NOMO-1 (cell line): ENCODE measurements around the gene LPCAT1.

Experiments
- DNase-seq, 2 experiments: peaks; one replicate each; lab custom pipeline; 2025; ENCODE audit not compliant: unreplicated experiment in 2 of 2; lab: John Stamatoyannopoulos, UW

LPCAT1 gene

GRCh38 chr5:1555011-1555807 lies 31.4 kb upstream of the LPCAT1 start:
- no peak for DNase-seq

GRCh38 chr5:1554410-1554967 lies 30.7 kb upstream of the LPCAT1 start:
- no peak for DNase-seq

- no peak for DNase-seq
Observed at GRCh38 chr5:1553539-1554409, 30.0 kb upstream of the LPCAT1 start.

- no peak for DNase-seq
Observed at GRCh38 chr5:1552521-1553255, 28.9 kb upstream of the LPCAT1 start.

- DNase-seq, result no peak
Observed at GRCh38 chr5:1551426-1552301, 27.9 kb upstream of the LPCAT1 start.

- no peak for DNase-seq
Observed at GRCh38 chr5:1550287-1551076, 26.7 kb upstream of the LPCAT1 start.

GRCh38 chr5:1549475-1550030 lies 25.8 kb upstream of the LPCAT1 start:
- DNase-seq, result no peak

GRCh38 chr5:1548702-1549474 lies 25.1 kb upstream of the LPCAT1 start:
- no peak for DNase-seq

GRCh38 chr5:1547655-1548054 lies 23.9 kb upstream of the LPCAT1 start:
- DNase-seq, result no peak

GRCh38 chr5:1547236-1547635 lies 23.5 kb upstream of the LPCAT1 start:
- DNase-seq, result no peak

- no peak for DNase-seq
Observed at GRCh38 chr5:1546556-1546955, 22.8 kb upstream of the LPCAT1 start.

GRCh38 chr5:1545805-1546355 lies 22.1 kb upstream of the LPCAT1 start:
- DNase-seq, result no peak

GRCh38 chr5:1545126-1545804 lies 21.5 kb upstream of the LPCAT1 start:
- no peak for DNase-seq

GRCh38 chr5:1544294-1544961 lies 20.7 kb upstream of the LPCAT1 start:
- no peak for DNase-seq

GRCh38 chr5:1543398-1544293 lies 19.9 kb upstream of the LPCAT1 start:
- no peak for DNase-seq

GRCh38 chr5:1542781-1543180 lies 19.0 kb upstream of the LPCAT1 start:
- DNase-seq, result peak; percentile 61 to 62
